OCI-LY3 (cell line): ENCODE data around the gene PACS2.
"Not testable (repeated sequence)": the region's sequence is repeated elsewhere in the genome, so short reads cannot be mapped to it uniquely, and the experiment has no call there.

Experiments used
- CTCF ChIP-seq: fragments of 200-600, 300-600 bp; sonication (generic); IDR thresholded peaks from 2 replicates; pipeline ENCODE4 v1.5.1; 2014; ENCODE audit warnings: antibody characterized with exemption, low read length, low read depth
- EZH2phosphoT487 ChIP-seq: fragments of 200-600 bp; shearing (Covaris generic); IDR thresholded peaks from 2 replicates; pipeline ENCODE4 v1.6.1; 2018; ENCODE audit warnings: antibody characterized with exemption, mixed run types, low read depth

DNA sequence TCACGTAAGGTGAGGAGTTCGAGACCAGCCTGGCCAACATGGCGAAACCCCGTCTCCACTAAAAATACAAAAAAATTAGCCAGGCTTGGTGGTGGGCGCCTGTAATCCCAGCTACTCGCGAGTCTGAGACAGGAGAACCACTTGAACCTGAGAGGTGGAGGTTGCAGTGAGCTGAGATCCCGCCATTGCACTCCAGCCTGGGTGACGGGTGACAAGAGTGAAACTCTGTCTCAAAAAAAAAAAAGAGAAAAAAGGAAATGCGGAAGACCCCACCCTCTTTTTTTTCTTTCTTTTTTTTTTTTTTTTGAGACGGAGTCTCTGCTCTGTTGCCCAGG, 12.7 kb upstream of the PACS2 start:
- TF ChIP-seq CTCF, EZH2phosphoT487: not testable (repeated sequence)
